Measurements from ENCODE around the gene ACTL6B. TPM values are rescaled to one million over a fixed set of nuclear protein-coding genes. Genes with fewer than 3 reads are reported as not detected.
A peak's percentile ranks its signal among the peaks of the same experiment; 100 is the strongest.

ACTL6B gene
- total and polyA plus RNA-seq, 9 donors: 0.19 to 0.40 TPM; not detected in 7

DNA sequence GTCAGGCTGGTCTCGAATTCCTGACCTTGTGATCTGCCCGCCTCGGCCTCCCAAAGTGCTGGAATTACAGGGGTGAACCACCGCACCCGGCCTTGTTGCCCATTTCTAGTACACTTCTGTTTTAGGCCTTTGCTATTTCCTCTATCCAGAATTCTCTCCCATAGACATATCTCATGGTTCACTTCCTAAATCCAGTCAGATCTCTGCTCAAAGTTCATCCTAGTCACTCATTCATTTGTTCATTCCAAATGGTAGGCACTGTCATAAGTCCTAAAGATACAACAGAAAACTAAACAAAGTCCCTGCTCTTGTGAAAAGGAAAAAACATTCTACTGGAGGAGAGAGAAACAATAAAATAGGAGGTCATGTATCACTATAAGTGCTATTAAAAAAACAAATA lies 46.3 kb downstream of the ACTL6B start:
- H3K27ac ChIP-seq (ENCODE audit: low read length): no peak overlapping the region
- 95% methylated on average over 5 of the region's 5 CpGs for WGBS (ENCODE audit: insufficient coverage)
- no peaks in the 10 kb centered on the region for H3K9me3 ChIP-seq (replicated peaks; ENCODE audit: control insufficient read depth, low read depth, low read length)

DNA sequence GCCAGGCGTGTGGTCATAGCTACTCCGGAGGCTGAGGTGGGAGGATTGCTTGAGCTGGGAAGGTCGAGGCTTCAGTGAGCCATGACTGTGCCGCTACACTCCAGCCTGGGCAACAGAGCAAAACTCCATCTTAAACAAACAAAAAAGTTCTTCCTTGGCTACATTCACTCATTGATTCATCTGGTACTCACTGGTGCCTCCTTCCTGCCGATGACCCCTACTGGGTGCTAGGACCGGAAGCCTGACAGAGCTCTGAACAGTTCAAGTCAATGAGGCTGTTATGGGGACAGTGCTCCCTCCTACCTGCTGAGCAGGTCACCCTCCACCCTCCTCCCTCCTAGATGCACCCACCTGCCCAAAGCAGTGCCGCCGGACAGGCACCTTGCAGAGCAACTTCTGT lies 49.1 kb downstream of the ACTL6B start:
- 88% methylated on average over 4 of the region's 8 CpGs for WGBS (ENCODE audit: insufficient coverage)
- H3K36me3 ChIP-seq (ENCODE audit: control insufficient read depth, insufficient read depth, low read length): peaks cover 13% of the 10 kb centered on the region
- DNase-seq: no peak
- peaks cover 30% of the 10 kb centered on the region for H3K4me1 ChIP-seq (ENCODE audit: control insufficient read depth, insufficient read depth, low read length)
- H3K4me3 ChIP-seq (ENCODE audit: low read length): no peak overlapping the region
- peaks cover 19% of the 10 kb centered on the region for H3K27me3 ChIP-seq (ENCODE audit: control insufficient read depth, insufficient read depth, low read length)
- no peak overlapping the region for H3K27ac ChIP-seq (ENCODE audit: low read length)
- H3K9me3 ChIP-seq (replicated peaks; ENCODE audit: control insufficient read depth, low read depth, low read length): no peaks in the 10 kb centered on the region

More for the DNA sequence above, 46.3 kb downstream of the ACTL6B start:
- peaks cover 22% of the 10 kb centered on the region for H3K4me1 ChIP-seq (ENCODE audit: control insufficient read depth, insufficient read depth, low read length)
- peaks cover 14% of the 10 kb centered on the region for H3K27me3 ChIP-seq (ENCODE audit: control insufficient read depth, insufficient read depth, low read length)
- H3K36me3 ChIP-seq (ENCODE audit: control insufficient read depth, insufficient read depth, low read length): peaks cover 18% of the 10 kb centered on the region
- no peak overlapping the region for H3K4me3 ChIP-seq (ENCODE audit: low read length)
- DNase-seq: no peak

DNA sequence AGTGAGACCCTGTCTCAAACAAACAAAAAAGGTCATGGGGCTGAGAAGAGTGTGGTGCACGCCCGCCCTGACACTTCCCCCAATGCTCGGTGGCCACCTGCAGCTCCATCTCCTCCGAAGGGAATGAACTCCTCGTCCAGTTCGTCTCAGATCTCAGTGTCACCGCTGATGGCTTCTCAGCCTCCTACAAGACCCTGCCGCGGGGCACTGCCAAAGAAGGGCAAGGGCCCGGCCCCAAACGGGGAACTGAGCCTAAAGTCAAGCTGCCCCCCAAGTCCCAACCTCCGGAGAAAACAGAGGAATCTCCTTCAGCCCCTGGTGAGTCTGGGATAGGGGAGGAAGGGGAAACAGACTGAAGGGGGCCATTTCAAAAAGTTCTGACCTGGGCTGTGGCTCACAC lies 49.9 kb downstream of the ACTL6B start:
- Histone ChIP-seq H3K27ac (ENCODE audit: low read length) (no peak overlapping the region), H3K9me3 (replicated peaks; ENCODE audit: control insufficient read depth, low read depth, low read length) (no peaks in the 10 kb centered on the region), H3K36me3 (ENCODE audit: control insufficient read depth, insufficient read depth, low read length) (peaks cover 13% of the 10 kb centered on the region), H3K4me3 (ENCODE audit: low read length) (no peak overlapping the region), H3K27me3 (ENCODE audit: control insufficient read depth, insufficient read depth, low read length) (peaks cover 19% of the 10 kb centered on the region), H3K4me1 (ENCODE audit: control insufficient read depth, insufficient read depth, low read length) (peaks cover 34% of the 10 kb centered on the region)
- 88% methylated on average over 6 of the region's 12 CpGs for WGBS (ENCODE audit: insufficient coverage)
- no peak for DNase-seq

DNA sequence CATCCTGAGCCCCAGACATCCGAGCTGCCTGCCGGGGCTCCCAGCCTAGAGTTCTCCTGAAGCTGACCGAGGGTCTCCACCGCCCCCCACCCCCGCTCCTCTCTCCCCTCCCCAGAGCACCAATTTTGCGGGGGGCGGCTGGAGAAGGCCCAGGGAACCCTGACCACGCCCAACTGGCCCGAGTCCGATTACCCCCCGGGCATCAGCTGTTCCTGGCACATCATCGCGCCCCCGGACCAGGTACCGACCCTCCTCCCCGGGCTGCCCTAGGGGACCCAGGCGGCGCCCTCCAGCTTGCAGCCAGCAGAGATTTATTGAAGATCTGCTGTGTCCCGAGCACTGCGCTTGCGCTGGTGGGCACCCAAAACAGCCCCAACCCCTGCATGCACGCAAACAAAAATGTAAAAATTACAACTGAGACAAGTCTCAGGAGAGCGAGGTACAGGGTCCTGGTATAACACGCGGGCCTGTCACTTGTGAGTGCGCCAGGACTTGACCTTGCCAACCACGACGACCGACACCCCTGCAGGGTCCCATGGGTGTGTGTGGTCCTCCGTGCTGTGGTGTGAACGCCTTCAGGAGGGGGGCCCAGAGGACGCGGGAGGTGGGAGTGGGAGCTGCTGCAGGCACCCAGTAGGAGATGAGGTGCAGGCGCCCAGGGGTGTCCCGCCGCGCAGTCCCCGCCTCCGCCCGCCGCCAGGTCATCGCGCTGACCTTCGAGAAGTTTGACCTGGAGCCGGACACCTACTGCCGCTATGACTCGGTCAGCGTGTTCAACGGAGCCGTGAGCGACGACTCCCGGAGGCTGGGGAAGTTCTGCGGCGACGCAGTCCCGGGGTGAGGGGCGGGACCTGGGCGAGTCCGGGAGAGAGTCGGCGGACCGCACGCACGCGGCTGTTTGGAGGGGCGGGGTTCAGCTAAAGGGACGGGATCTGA lies 51.0 kb downstream of the ACTL6B start:
- no peak for DNase-seq
- WGBS (ENCODE audit: insufficient coverage): 14% methylated on average over 62 of the region's 68 CpGs
- H3K36me3 ChIP-seq (ENCODE audit: control insufficient read depth, insufficient read depth, low read length): peaks cover 13% of the 10 kb centered on the region
- peaks cover 19% of the 10 kb centered on the region for H3K27me3 ChIP-seq (ENCODE audit: control insufficient read depth, insufficient read depth, low read length)
- no peaks in the 10 kb centered on the region for H3K9me3 ChIP-seq (replicated peaks; ENCODE audit: control insufficient read depth, low read depth, low read length)
- peak overlapping the region; percentile 79 for H3K4me3 ChIP-seq (ENCODE audit: low read length)
- peak overlapping the region; percentile 7 for H3K27ac ChIP-seq (ENCODE audit: low read length)
- H3K4me1 ChIP-seq (ENCODE audit: control insufficient read depth, insufficient read depth, low read length): peaks cover 36% of the 10 kb centered on the region

DNA sequence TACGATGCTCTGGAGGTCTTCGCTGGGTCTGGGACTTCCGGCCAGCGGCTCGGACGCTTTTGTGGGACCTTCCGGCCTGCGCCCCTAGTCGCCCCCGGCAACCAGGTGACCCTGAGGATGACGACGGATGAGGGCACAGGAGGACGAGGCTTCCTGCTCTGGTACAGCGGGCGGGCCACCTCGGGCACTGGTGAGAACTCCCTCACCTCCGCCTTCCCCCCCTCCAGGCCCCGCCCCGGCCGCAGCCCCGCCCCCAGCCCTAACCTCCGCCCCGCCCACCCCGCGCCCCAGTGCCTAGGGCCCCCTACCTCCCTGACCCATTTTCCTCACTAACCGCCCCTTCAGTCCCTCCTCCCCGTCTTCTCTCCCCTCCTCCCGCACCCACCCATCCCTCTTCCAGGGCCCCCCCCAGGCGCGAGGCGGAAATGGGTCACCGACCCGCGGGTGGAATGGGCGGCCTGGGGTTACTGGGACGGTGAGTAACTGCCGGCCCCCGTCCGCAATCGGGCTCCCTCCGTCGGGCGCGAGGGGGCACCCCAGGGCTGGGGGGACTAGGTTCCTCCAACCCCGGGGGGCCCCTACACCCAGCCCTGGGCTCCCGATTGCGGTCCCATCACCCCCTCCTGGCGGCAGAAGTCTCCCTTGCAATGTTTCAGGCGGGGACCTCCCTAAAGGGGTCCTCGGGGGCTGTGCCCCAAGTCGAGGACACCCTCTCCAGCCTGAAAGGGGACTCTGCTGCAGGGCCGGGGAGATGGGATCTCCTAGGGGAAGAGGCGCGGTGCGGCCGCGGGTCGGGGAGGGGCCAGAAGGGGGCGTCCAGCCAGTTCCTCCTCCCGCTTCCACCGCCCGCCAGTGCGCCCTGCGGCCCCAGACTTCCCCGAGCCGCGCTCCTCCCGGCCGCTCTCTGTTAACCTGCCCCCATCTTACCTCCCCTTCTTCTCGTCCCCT lies 51.9 kb downstream of the ACTL6B start:
- Histone ChIP-seq H3K36me3 (ENCODE audit: control insufficient read depth, insufficient read depth, low read length) (peaks cover 13% of the 10 kb centered on the region), H3K27me3 (ENCODE audit: control insufficient read depth, insufficient read depth, low read length) (peaks cover 19% of the 10 kb centered on the region), H3K9me3 (replicated peaks; ENCODE audit: control insufficient read depth, low read depth, low read length) (no peaks in the 10 kb centered on the region), H3K27ac (ENCODE audit: low read length) (peak overlapping the region; percentile 90), H3K4me3 (ENCODE audit: low read length) (peak overlapping the region; percentile 79), H3K4me1 (ENCODE audit: control insufficient read depth, insufficient read depth, low read length) (peaks cover 36% of the 10 kb centered on the region)
- DNase-seq: peak; percentile 82
- whole genome bisulfite sequencing (ENCODE audit: insufficient coverage): under 1% methylated on average over 53 of the region's 70 CpGs

DNA sequence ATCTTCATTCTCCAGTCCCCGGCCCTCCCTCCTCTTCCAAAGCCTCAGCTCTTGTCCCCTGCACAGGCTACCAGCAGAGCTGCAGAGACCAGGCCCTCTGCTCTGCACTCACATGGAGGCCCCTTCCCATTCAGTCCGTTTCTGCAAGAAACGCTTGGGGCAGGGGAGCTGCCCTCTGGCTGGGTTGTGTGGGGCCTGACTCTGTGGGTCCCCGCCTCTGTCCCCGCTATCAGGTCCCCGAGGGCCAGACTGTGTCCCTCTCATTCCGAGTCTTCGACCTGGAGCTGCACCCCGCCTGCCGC lies 52.6 kb downstream of the ACTL6B start:
- peak; percentile 60 for DNase-seq
- 4% methylated on average over 10 of the region's 10 CpGs for WGBS (ENCODE audit: insufficient coverage)
- H3K27ac ChIP-seq (ENCODE audit: low read length): peak overlapping the region; percentile 90
- peaks cover 36% of the 10 kb centered on the region for H3K4me1 ChIP-seq (ENCODE audit: control insufficient read depth, insufficient read depth, low read length)
- H3K4me3 ChIP-seq (ENCODE audit: low read length): peak overlapping the region; percentile 79
- H3K27me3 ChIP-seq (ENCODE audit: control insufficient read depth, insufficient read depth, low read length): peaks cover 19% of the 10 kb centered on the region
- H3K9me3 ChIP-seq (replicated peaks; ENCODE audit: control insufficient read depth, low read depth, low read length): no peaks in the 10 kb centered on the region
- peaks cover 13% of the 10 kb centered on the region for H3K36me3 ChIP-seq (ENCODE audit: control insufficient read depth, insufficient read depth, low read length)

DNA sequence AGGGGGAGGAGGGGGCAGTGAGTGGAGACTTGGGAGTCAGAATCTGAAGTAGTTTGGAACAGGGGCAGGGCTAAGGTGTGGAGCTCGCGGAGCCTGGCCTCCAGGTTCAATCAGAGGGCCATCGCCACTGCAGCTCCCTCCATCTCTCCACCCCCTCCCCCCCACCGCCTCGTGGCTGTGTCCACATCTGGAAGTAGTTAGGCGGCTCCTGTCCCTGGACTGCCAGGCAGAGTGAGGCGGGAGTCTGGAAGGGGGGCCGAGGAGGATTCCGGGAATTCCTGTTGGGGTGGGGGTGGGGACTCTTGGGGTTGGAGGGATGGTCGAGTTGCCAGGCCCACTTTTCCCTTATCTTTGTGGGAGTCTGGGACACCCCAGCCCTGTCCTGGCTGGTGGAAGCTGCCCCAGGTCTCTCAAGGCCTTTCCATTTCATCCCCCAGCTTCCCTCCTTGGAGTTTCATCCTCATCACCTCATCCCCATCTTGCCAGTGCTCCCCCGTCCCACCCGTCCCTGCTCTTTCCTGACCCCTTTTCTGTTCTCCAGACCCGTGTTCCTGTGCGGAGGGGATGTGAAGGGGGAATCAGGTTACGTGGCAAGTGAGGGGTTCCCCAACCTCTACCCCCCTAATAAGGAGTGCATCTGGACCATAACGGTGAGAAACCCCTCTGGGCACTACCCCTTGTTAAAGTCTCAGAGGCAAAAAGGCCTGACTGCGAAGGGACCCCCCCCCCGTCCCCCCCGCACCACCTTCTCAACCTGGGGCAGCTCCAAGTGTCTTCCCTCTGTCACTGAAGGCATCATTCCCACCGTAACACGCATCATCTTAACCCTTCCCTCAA lies 53.1 kb downstream of the ACTL6B start:
- DNase-seq: peak; percentile 96
- Histone ChIP-seq H3K27me3 (ENCODE audit: control insufficient read depth, insufficient read depth, low read length) (peaks cover 19% of the 10 kb centered on the region), H3K4me3 (ENCODE audit: low read length) (peak overlapping the region; percentile 79), H3K9me3 (replicated peaks; ENCODE audit: control insufficient read depth, low read depth, low read length) (no peaks in the 10 kb centered on the region), H3K27ac (ENCODE audit: low read length) (peak overlapping the region; percentile 90), H3K36me3 (ENCODE audit: control insufficient read depth, insufficient read depth, low read length) (peaks cover 13% of the 10 kb centered on the region), H3K4me1 (ENCODE audit: control insufficient read depth, insufficient read depth, low read length) (peaks cover 36% of the 10 kb centered on the region)
- 6% methylated on average over 8 of the region's 21 CpGs for WGBS (ENCODE audit: insufficient coverage)

DNA sequence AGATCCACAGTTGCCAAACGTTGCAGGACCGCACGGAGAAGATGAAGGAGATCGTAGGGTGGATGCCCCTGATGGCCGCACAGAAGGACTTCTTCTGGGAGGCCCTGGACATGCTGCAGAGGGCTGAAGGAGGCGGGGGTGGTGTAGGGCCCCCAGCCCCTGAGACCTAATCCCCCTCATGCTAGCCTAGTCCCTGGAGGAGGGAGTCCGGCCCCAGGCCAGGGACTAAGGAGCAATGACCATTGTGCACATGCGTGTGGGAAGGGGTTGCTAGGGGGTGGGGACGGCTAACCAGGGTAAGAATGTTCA lies 55.6 kb downstream of the ACTL6B start:
- DNase-seq: no peak
- Histone ChIP-seq H3K9me3 (replicated peaks; ENCODE audit: control insufficient read depth, low read depth, low read length) (no peaks in the 10 kb centered on the region), H3K4me3 (ENCODE audit: low read length) (no peak overlapping the region), H3K4me1 (ENCODE audit: control insufficient read depth, insufficient read depth, low read length) (peaks cover 30% of the 10 kb centered on the region), H3K27ac (ENCODE audit: low read length) (no peak overlapping the region), H3K27me3 (ENCODE audit: control insufficient read depth, insufficient read depth, low read length) (peaks cover 12% of the 10 kb centered on the region), H3K36me3 (ENCODE audit: control insufficient read depth, insufficient read depth, low read length) (peaks cover 2% of the 10 kb centered on the region)
- WGBS (ENCODE audit: insufficient coverage): 64% methylated on average over 5 of the region's 9 CpGs

DNA sequence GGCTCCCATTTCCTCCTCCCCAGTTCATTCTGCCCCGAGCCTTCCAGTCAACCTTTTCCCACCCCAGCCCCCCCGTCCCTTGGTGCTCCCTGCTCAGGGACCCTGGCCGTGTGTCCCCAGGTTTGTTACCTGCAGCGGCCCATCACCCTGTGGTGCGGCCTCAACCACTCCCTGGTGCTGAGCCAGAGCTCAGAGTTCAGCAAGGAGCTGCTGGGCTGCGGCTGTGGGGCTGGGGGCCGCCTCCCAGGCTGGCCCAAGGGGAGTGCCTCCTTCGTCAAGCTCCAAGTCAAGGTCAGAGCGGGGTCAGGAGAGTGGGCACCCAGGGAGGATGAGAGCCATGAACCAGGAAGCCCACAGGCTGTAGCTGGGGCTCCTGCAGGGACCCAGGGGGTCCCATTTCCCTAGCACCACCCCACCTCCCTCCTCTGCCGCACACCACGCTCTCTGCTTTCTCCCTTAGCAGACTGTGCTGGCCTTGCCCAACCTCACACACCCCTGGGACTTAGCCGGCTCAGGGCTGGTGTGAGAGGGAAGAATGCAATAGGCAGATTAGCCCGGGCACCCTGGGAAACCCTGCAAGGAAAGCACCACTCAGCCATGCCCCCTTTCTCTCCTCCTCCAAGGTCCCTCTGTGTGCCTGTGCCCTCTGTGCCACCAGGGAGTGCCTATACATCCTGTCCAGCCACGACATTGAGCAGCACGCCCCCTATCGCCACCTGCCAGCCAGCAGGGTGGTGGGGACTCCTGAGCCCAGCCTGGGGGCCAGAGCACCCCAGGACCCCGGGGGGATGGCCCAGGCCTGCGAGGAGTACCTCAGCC lies 56.1 kb downstream of the ACTL6B start:
- Histone ChIP-seq H3K4me3 (ENCODE audit: low read length) (no peak overlapping the region), H3K36me3 (ENCODE audit: control insufficient read depth, insufficient read depth, low read length) (no peaks in the 10 kb centered on the region), H3K27me3 (ENCODE audit: control insufficient read depth, insufficient read depth, low read length) (peaks cover 7% of the 10 kb centered on the region), H3K27ac (ENCODE audit: low read length) (no peak overlapping the region), H3K9me3 (replicated peaks; ENCODE audit: control insufficient read depth, low read depth, low read length) (no peaks in the 10 kb centered on the region), H3K4me1 (ENCODE audit: control insufficient read depth, insufficient read depth, low read length) (peaks cover 25% of the 10 kb centered on the region)
- DNase-seq: no peak
- WGBS (ENCODE audit: insufficient coverage): 69% methylated on average over 12 of the region's 18 CpGs

Data from muscle of leg (tissue), 11 donors.